WERI-Rb-1 (cell line): ENCODE data around the gene ASS1.

Source experiments
- DNase-seq: peaks from one replicate; pipeline ENCODE4 v3.0.0-alpha.2; 2020
- H3K27ac ChIP-seq: fragments of 250-450 bp; sonication (Bioruptor Pico); 2 replicates; pipeline ENCODE4 v1.5.1; 2020; ENCODE audit warnings: mild to moderate bottlenecking, moderate library complexity
- H3K27me3 ChIP-seq: fragments of 250-450 bp; sonication (Bioruptor Pico); 2 replicates; pipeline ENCODE4 v1.5.1; 2021; ENCODE audit warnings: mild to moderate bottlenecking, low read depth, moderate library complexity; ENCODE audit not compliant: insufficient read depth, severe bottlenecking
- H3K36me3 ChIP-seq: fragments of 250-450 bp; sonication (Bioruptor Pico); 2 replicates; pipeline ENCODE4 v1.5.1; 2020; ENCODE audit warnings: mild to moderate bottlenecking, moderate library complexity
- H3K4me3 ChIP-seq: 2 replicates; pipeline ENCODE4 v1.5.1; 2011; ENCODE audit warnings: low read depth, mild to moderate bottlenecking, control low read depth, low read length
- H3K9me3 ChIP-seq: fragments of 250-450 bp; sonication (Bioruptor Pico); 2 replicates; pipeline ENCODE4 v1.5.1; 2021; ENCODE audit warnings: mild to moderate bottlenecking, moderate library complexity; ENCODE audit not compliant: severe bottlenecking
- CTCF ChIP-seq: IDR thresholded peaks from 2 replicates; pipeline ENCODE4 v1.5.1; 2011; ENCODE audit warnings: low read depth, mild to moderate bottlenecking, control low read depth, inconsistent platforms, low read length

Gene ASS1

GRCh38 chr9:130454812-130455325 lies 10.1 kb downstream of the ASS1 start:
- DNase-seq = no peak
- Histone ChIP-seq H3K9me3 (no peaks in the 10 kb centered on the region), H3K27me3 (no peaks in the 10 kb centered on the region), H3K4me3 (no peak overlapping the region), H3K27ac (no peak overlapping the region), H3K36me3 (no peaks in the 10 kb centered on the region; the same call in 1 of the 2 replicates)
- no peak for TF ChIP-seq CTCF

- H3K4me3 ChIP-seq = no peak overlapping the region
- peaks cover 13% of the 10 kb centered on the region for H3K36me3 ChIP-seq
- H3K27me3 ChIP-seq = no peaks in the 10 kb centered on the region
- no peak for TF ChIP-seq CTCF
- H3K9me3 ChIP-seq = no peaks in the 10 kb centered on the region
- H3K27ac ChIP-seq = no peak overlapping the region
- no peak for DNase-seq
Measured at GRCh38 chr9:130458027-130458803, 13.5 kb downstream of the ASS1 start.

GRCh38 chr9:130458804-130459067 lies 14.0 kb downstream of the ASS1 start:
- Histone ChIP-seq H3K27me3 (no peaks in the 10 kb centered on the region), H3K36me3 (peaks cover 13% of the 10 kb centered on the region), H3K9me3 (no peaks in the 10 kb centered on the region), H3K27ac (no peak overlapping the region), H3K4me3 (no peak overlapping the region)
- no peak for TF ChIP-seq CTCF
- no peak for DNase-seq

GRCh38 chr9:130459151-130459550 lies 14.4 kb downstream of the ASS1 start:
- no peak for DNase-seq
- Histone ChIP-seq H3K27ac (no peak overlapping the region), H3K27me3 (no peaks in the 10 kb centered on the region), H3K4me3 (no peak overlapping the region), H3K36me3 (peaks cover 13% of the 10 kb centered on the region), H3K9me3 (no peaks in the 10 kb centered on the region)
- TF ChIP-seq CTCF = no peak

- H3K27ac ChIP-seq = no peak overlapping the region
- H3K36me3 ChIP-seq = peaks cover 13% of the 10 kb centered on the region
- no peak overlapping the region for H3K4me3 ChIP-seq
- no peaks in the 10 kb centered on the region for H3K9me3 ChIP-seq
- H3K27me3 ChIP-seq = no peaks in the 10 kb centered on the region
- no peak for DNase-seq
- no peak for TF ChIP-seq CTCF
Measured at GRCh38 chr9:130459941-130460669, 15.3 kb downstream of the ASS1 start.
